Transverse colon (tissue), 4 donors: ENCODE measurements around the gene PRRT4. TPM values are rescaled to one million over a fixed set of nuclear protein-coding genes. Genes with fewer than 3 reads are reported as not detected.

ENCODE experiments used
- DNase-seq: peaks from one replicate; pipeline ENCODE4 v3.0.0-alpha.2; 2019
- H3K27ac ChIP-seq, 4 donors: fragments of 200-600 bp; sonication (generic); 2 replicates each; pipeline ENCODE4 v1.5.1; 2016 to 2018; ENCODE audit warnings: inconsistent platforms in 4 of 4
- H3K27me3 ChIP-seq: fragments of 200-600 bp; sonication (generic); 2 replicates; pipeline ENCODE4 v1.5.1; 2017; ENCODE audit warnings: inconsistent platforms
- H3K36me3 ChIP-seq, 4 donors: fragments of 200-600 bp; sonication (generic); 2 replicates each; pipeline ENCODE4 v1.5.1; 2017 to 2019; ENCODE audit warnings: inconsistent platforms in 4 of 4
- H3K4me1 ChIP-seq, 4 donors: fragments of 200-600 bp; sonication (generic); 2 replicates each; pipeline ENCODE4 v1.5.1; 2017 to 2020; ENCODE audit warnings: inconsistent platforms in 4 of 4
- H3K4me3 ChIP-seq, 4 donors: fragments of 200-600 bp; sonication (generic); 1 replicate in 1 of 4; 2 replicates in 3 of 4; pipeline versions ENCODE4 v1.5.1 to v1.6.1; 2017 to 2019; ENCODE audit warnings: inconsistent platforms in 4 of 4
- H3K9me3 ChIP-seq, 2 donors: fragments of 200-600 bp; sonication (generic); 2 replicates each; pipeline ENCODE4 v1.5.1; 2017 to 2019; ENCODE audit warnings: inconsistent platforms in 2 of 2
- EP300 ChIP-seq: sonication (generic); formaldehyde crosslinking; IDR thresholded peaks from one replicate; pipeline ENCODE4 v1.6.1; 2017; ENCODE audit warnings: antibody characterized with exemption, low read depth
- POLR2A ChIP-seq: fragments of 450-650 bp; IDR thresholded peaks from one replicate; pipeline ENCODE4 v1.6.1; 2016; ENCODE audit warnings: antibody characterized with exemption, mild to moderate bottlenecking, moderate library complexity
- POLR2AphosphoS5 ChIP-seq, 3 donors: sonication (generic); formaldehyde crosslinking; IDR thresholded peaks; one replicate each; pipeline ENCODE4 v1.6.1; 2016; ENCODE audit warnings: antibody characterized with exemption in 3 of 3
- whole genome bisulfite sequencing, 2 donors: methylation state at CpG; one replicate each; pipeline ENCODE4 v1.1.5; 2018; ENCODE audit warnings: low coverage in 1 of 2; 5-methylcytosine and 5-hydroxymethylcytosine counted together
- in situ Hi-C, 4 donors: fragments of 200-750 bp; cut with MboI; loops; one replicate each; pipeline versions ENCODE4 v1.15.0 to v1.15.1; 2017; ENCODE audit warnings: low sequenced_read_pairs in 3 of 4, low pct_ligation_motif_present in 1 of 4, low pct_unique_long_range_greater_than_20kb in 1 of 4
- intact Hi-C: fragments of 100-400 bp; cut with DNase I; formaldehyde crosslinking; loops from one replicate; pipeline ENCODE4 v1.15.1; 2023; ENCODE audit warnings: low total_unique reads
- total RNA-seq, 4 donors: library from RNA; depleted of rRNA; stranded (reverse); fragments of >200 nt; gene quantifications; one replicate each; pipeline ENCODE4 v1.1.0, GENCODE V29; 2016
- TF ChIP-seq, protein P1 (sequence below), 5 experiments: fragments of 200-600 bp in 3 of 5; fragments of 450-650 bp in 2 of 5; sonication (generic) in 3 of 5; IDR thresholded peaks; 1 replicate in 2 of 5; 2 replicates in 3 of 5; pipeline ENCODE4 v1.5.1; 2016 to 2017; ENCODE audit warnings: antibody characterized with exemption in 5 of 5, inconsistent platforms in 3 of 5, mild to moderate bottlenecking in 2 of 5, moderate library complexity in 1 of 5

Gene PRRT4
- total RNA-seq, 4 donors from 2014 or later, result 0.16 to 0.41 TPM; not detected in 2

GRCh38 chr7:128380483-128381106 is 19.1 kb upstream of the PRRT4 start:
- Histone ChIP-seq H3K4me1 (no peaks in the 10 kb centered on the region), H3K27me3 (no peaks in the 10 kb centered on the region), H3K27ac (no peak overlapping the region), H3K9me3 (no peaks in the 10 kb centered on the region), H3K36me3 (no peaks in the 10 kb centered on the region), H3K4me3 (no peak overlapping the region)
- no peak for TF ChIP-seq POLR2AphosphoS5 (IDR thresholded peaks at IDR 0.05)
- no peak for TF ChIP-seq POLR2A
- TF ChIP-seq, protein P1, sequence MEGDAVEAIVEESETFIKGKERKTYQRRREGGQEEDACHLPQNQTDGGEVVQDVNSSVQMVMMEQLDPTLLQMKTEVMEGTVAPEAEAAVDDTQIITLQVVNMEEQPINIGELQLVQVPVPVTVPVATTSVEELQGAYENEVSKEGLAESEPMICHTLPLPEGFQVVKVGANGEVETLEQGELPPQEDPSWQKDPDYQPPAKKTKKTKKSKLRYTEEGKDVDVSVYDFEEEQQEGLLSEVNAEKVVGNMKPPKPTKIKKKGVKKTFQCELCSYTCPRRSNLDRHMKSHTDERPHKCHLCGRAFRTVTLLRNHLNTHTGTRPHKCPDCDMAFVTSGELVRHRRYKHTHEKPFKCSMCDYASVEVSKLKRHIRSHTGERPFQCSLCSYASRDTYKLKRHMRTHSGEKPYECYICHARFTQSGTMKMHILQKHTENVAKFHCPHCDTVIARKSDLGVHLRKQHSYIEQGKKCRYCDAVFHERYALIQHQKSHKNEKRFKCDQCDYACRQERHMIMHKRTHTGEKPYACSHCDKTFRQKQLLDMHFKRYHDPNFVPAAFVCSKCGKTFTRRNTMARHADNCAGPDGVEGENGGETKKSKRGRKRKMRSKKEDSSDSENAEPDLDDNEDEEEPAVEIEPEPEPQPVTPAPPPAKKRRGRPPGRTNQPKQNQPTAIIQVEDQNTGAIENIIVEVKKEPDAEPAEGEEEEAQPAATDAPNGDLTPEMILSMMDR (IDR thresholded peaks at IDR 0.05), result no peak
- no peak for TF ChIP-seq EP300
- in situ Hi-C loops (no loop called here), intact Hi-C loops (no loop called here)
- 86 to 100% methylated on average over 1 to 3 of the region's 3 CpGs for WGBS, 2 donors
- DNase-seq, result no peak

GRCh38 chr7:128379900-128380479 is 18.5 kb upstream of the PRRT4 start:
- Histone ChIP-seq H3K36me3 (no peaks in the 10 kb centered on the region), H3K4me1 (no peaks in the 10 kb centered on the region), H3K27me3 (no peaks in the 10 kb centered on the region), H3K27ac (no peak overlapping the region), H3K4me3 (no peak overlapping the region), H3K9me3 (no peaks in the 10 kb centered on the region)
- DNase-seq, result no peak
- TF ChIP-seq, protein P1 (IDR thresholded peaks at IDR 0.05), result no peak
- no peak for TF ChIP-seq POLR2AphosphoS5 (IDR thresholded peaks at IDR 0.05)
- no peak for TF ChIP-seq POLR2A
- TF ChIP-seq EP300, result no peak
- intact Hi-C loops, result no loop called here
- 90 to 93% methylated on average over 4 to 6 of the region's 6 CpGs for WGBS, 2 donors
- in situ Hi-C loops, result no loop called here

- 30% methylated on average over 2 of the region's 2 CpGs; no CpG with 5 or more reads in 1 of the 2 donors for WGBS, 2 donors
- H3K27ac ChIP-seq, result no peak overlapping the region
- DNase-seq, result no peak
- in situ Hi-C loops, result no loop called here
- no peak overlapping the region for H3K4me3 ChIP-seq
- intact Hi-C loops, result no loop called here
- no peaks in the 10 kb centered on the region for H3K9me3 ChIP-seq
- no peaks in the 10 kb centered on the region for H3K4me1 ChIP-seq
- TF ChIP-seq POLR2A, result no peak
- TF ChIP-seq, protein P1 (IDR thresholded peaks at IDR 0.05), result no peak
- no peak for TF ChIP-seq EP300
- TF ChIP-seq POLR2AphosphoS5 (IDR thresholded peaks at IDR 0.05), result no peak
- no peaks in the 10 kb centered on the region for H3K36me3 ChIP-seq
- no peaks in the 10 kb centered on the region for H3K27me3 ChIP-seq
Measured at GRCh38 chr7:128378637-128379036, 17.1 kb upstream of the PRRT4 start.

GRCh38 chr7:128376077-128376476 is 14.6 kb upstream of the PRRT4 start:
- Histone ChIP-seq H3K9me3 (no peaks in the 10 kb centered on the region), H3K27ac (no peak overlapping the region), H3K4me3 (no peak overlapping the region), H3K4me1 (no peaks in the 10 kb centered on the region), H3K27me3 (no peaks in the 10 kb centered on the region), H3K36me3 (no peaks in the 10 kb centered on the region)
- in situ Hi-C loops, result no loop called here
- 94% methylated on average over 3 of the region's 3 CpGs; no CpG with 5 or more reads in 1 of the 2 donors for WGBS, 2 donors
- DNase-seq, result no peak
- intact Hi-C loops, result no loop called here
- TF ChIP-seq POLR2A, result no peak
- no peak for TF ChIP-seq POLR2AphosphoS5 (IDR thresholded peaks at IDR 0.05)
- TF ChIP-seq, protein P1 (IDR thresholded peaks at IDR 0.05), result no peak
- TF ChIP-seq EP300, result no peak
